ENCODE results near the gene CLGN. TPM values are rescaled to one million over a fixed set of nuclear protein-coding genes. Genes with fewer than 3 reads are reported as not detected.
A peak's percentile ranks its signal among the peaks of the same experiment; 100 is the strongest.

Gene CLGN
- total and polyA plus RNA-seq, 2 of the 13 experiments (the other 11 are each of a cell fraction or from before 2014, with no cell fraction given) = 7.2 to 17.0 TPM

DNA sequence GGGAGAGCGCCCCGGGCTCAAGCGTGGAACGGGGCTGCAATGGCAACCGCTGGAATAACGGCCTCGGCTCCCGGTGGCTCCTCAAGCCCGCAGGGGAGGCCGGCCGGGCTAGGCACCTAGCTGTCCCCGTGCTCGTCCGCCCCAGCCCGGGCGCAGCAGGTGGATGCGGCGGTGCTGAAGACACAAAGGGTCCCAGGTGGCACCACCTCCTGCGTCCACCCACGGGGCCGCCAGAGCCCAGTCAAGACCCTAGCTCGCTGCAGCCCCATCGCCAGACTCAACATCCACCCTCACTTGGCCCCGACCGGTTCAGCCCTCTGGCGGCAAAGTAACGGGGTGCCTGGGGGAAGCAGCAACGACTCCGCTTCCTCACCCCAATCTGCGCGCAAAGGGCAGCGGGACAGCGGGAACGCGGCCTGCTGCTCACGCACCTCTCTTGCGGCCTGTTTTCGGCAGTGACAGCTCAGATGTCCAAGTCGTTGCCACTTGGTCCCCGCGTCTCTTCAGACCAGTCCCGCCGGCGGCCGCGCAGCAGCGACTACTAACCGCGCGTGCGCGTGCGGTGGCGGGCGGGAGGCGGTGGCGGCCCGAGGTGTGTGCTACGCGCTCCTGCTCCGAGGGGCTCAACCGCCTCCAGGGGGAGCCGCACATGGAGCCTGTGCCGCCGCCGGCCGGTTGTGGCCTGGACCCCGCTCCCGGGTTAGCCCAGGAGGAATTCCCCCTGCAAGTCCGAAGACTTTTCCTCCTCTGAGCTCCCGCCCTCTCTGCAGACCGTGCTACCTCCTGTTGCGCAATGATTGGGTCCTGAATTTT, at the start of gene CLGN (continued):
- TF ChIP-seq HIVEP1 (CRISPR knock-in tag; IDR thresholded peaks at IDR 0.05) (peak; percentile 86), SRY (CRISPR knock-in tag; IDR thresholded peaks at IDR 0.05) (peak; percentile 92; the same call in 1 of the 2 replicates), HNRNPUL1 (IDR thresholded peaks at IDR 0.05; ENCODE audit: low read depth, low read length) (0 out of 2 replicates have a peak, but pooled peaks have one; percentile 39), ZBTB21 (CRISPR knock-in tag; IDR thresholded peaks at IDR 0.05) (no peak; the same call in 1 of the 2 replicates), NKX3-1 (CRISPR knock-in tag; IDR thresholded peaks at IDR 0.05) (no peak; the same call in none of the 2 replicates), ELF1 (CRISPR knock-in tag; IDR thresholded peaks at IDR 0.05) (no peak), U2AF1 (optimal IDR thresholded peaks at IDR 0.05; ENCODE audit: low read depth, low read length) (no peak), RFX5 (IDR thresholded peaks at IDR 0.05; ENCODE audit: low read depth, low read length) (no peak; the same call in 1 of the 2 replicates), TOPORS (CRISPR knock-in tag; IDR thresholded peaks at IDR 0.05) (no peak), ZFP36L2 (CRISPR knock-in tag; IDR thresholded peaks at IDR 0.05) (no peak; the same call in 1 of the 2 replicates), ZBTB42 (CRISPR knock-in tag; IDR thresholded peaks at IDR 0.05) (no peak), MAFK (conservative IDR thresholded peaks at IDR 0.05 in 1 of 2, IDR thresholded peaks at IDR 0.05 in 1 of 2; ENCODE audit: low read length in 2 of 2) (no peak), TEAD2 (CRISPR knock-in tag; IDR thresholded peaks at IDR 0.05) (peak; percentile 74; the same call in 1 of the 2 replicates), REL (CRISPR knock-in tag; conservative IDR thresholded peaks at IDR 0.05) (peak; percentile 61; the same call in 1 of the 2 replicates), ZKSCAN5 (CRISPR knock-in tag; IDR thresholded peaks at IDR 0.05) (no peak), U2AF2 (IDR thresholded peaks at IDR 0.05; ENCODE audit: low read depth, low read length) (no peak)
- TF ChIP-seq, protein P1, sequence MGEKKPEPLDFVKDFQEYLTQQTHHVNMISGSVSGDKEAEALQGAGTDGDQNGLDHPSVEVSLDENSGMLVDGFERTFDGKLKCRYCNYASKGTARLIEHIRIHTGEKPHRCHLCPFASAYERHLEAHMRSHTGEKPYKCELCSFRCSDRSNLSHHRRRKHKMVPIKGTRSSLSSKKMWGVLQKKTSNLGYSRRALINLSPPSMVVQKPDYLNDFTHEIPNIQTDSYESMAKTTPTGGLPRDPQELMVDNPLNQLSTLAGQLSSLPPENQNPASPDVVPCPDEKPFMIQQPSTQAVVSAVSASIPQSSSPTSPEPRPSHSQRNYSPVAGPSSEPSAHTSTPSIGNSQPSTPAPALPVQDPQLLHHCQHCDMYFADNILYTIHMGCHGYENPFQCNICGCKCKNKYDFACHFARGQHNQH (CRISPR knock-in tag; IDR thresholded peaks at IDR 0.05) = peak; percentile 10; the same call in 1 of the 2 replicates
- TF ChIP-seq, protein P2, sequence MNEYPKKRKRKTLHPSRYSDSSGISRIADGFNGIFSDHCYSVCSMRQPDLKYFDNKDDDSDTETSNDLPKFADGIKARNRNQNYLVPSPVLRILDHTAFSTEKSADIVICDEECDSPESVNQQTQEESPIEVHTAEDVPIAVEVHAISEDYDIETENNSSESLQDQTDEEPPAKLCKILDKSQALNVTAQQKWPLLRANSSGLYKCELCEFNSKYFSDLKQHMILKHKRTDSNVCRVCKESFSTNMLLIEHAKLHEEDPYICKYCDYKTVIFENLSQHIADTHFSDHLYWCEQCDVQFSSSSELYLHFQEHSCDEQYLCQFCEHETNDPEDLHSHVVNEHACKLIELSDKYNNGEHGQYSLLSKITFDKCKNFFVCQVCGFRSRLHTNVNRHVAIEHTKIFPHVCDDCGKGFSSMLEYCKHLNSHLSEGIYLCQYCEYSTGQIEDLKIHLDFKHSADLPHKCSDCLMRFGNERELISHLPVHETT (CRISPR knock-in tag; conservative IDR thresholded peaks at IDR 0.05) = no peak
- TF ChIP-seq, protein P3, sequence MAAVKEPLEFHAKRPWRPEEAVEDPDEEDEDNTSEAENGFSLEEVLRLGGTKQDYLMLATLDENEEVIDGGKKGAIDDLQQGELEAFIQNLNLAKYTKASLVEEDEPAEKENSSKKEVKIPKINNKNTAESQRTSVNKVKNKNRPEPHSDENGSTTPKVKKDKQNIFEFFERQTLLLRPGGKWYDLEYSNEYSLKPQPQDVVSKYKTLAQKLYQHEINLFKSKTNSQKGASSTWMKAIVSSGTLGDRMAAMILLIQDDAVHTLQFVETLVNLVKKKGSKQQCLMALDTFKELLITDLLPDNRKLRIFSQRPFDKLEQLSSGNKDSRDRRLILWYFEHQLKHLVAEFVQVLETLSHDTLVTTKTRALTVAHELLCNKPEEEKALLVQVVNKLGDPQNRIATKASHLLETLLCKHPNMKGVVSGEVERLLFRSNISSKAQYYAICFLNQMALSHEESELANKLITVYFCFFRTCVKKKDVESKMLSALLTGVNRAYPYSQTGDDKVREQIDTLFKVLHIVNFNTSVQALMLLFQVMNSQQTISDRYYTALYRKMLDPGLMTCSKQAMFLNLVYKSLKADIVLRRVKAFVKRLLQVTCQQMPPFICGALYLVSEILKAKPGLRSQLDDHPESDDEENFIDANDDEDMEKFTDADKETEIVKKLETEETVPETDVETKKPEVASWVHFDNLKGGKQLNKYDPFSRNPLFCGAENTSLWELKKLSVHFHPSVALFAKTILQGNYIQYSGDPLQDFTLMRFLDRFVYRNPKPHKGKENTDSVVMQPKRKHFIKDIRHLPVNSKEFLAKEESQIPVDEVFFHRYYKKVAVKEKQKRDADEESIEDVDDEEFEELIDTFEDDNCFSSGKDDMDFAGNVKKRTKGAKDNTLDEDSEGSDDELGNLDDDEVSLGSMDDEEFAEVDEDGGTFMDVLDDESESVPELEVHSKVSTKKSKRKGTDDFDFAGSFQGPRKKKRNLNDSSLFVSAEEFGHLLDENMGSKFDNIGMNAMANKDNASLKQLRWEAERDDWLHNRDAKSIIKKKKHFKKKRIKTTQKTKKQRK (IDR thresholded peaks at IDR 0.05; ENCODE audit: low read length) = no peak
- TF ChIP-seq, protein P4, sequence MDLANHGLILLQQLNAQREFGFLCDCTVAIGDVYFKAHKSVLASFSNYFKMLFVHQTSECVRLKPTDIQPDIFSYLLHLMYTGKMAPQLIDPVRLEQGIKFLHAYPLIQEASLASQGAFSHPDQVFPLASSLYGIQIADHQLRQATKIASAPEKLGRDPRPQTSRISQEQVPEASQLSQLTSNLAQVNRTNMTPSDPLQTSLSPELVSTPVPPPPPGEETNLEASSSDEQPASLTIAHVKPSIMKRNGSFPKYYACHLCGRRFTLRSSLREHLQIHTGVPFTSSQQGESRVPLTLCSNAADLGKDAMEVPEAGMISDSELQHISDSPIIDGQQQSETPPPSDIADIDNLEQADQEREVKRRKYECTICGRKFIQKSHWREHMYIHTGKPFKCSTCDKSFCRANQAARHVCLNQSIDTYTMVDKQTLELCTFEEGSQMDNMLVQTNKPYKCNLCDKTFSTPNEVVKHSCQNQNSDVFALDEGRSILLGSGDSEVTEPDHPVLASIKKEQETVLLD (CRISPR knock-in tag; IDR thresholded peaks at IDR 0.05; ENCODE audit: low read depth) = peak; percentile 46; the same call in 1 of the 2 replicates
